ENCODE data around the gene PAFAH1B1. TPM values are rescaled to one million over a fixed set of nuclear protein-coding genes. Genes with fewer than 3 reads are reported as not detected.
"Not testable (repeated sequence)": the region's sequence is repeated elsewhere in the genome, so short reads cannot be mapped to it uniquely, and the experiment has no call there.

Gene PAFAH1B1
- total RNA-seq, 1 donor from 2014 or later: 115 TPM

- H3K27ac ChIP-seq (replicated peaks): no peak overlapping the region
- peaks cover 8% of the 10 kb centered on the region for H3K9me3 ChIP-seq (replicated peaks)
- no peaks in the 10 kb centered on the region for H3K4me1 ChIP-seq
- TF ChIP-seq CTCF (IDR thresholded peaks at IDR 0.05; ENCODE audit: borderline replicate concordance): no peak
- intact Hi-C loops (cut with micrococcal nuclease): no loop called here
- H3K36me3 ChIP-seq: no peaks in the 10 kb centered on the region
- no peak for DNase-seq
- H3K27me3 ChIP-seq (ENCODE audit: low read depth): no peaks in the 10 kb centered on the region
- H3K4me3 ChIP-seq: no peak overlapping the region
These were observed 29.9 kb upstream of the PAFAH1B1 start for GRCh38 chr17:2563543-2563942.

- Histone ChIP-seq H3K9me3 (replicated peaks) (peaks cover 8% of the 10 kb centered on the region), H3K27ac (replicated peaks) (no peak overlapping the region), H3K4me1 (no peaks in the 10 kb centered on the region), H3K36me3 (no peaks in the 10 kb centered on the region), H3K27me3 (ENCODE audit: low read depth) (no peaks in the 10 kb centered on the region), H3K4me3 (no peak overlapping the region)
- TF ChIP-seq CTCF (IDR thresholded peaks at IDR 0.05; ENCODE audit: borderline replicate concordance): no peak
- DNase-seq: no peak
- intact Hi-C loops (cut with micrococcal nuclease): no loop called here
These were observed 28.6 kb upstream of the PAFAH1B1 start for GRCh38 chr17:2564877-2565276.

- H3K4me3 ChIP-seq: no peak overlapping the region
- H3K27me3 ChIP-seq (ENCODE audit: low read depth): no peaks in the 10 kb centered on the region
- DNase-seq: no peak
- H3K27ac ChIP-seq (replicated peaks): no peak overlapping the region
- peaks cover 3% of the 10 kb centered on the region for H3K9me3 ChIP-seq (replicated peaks)
- no peaks in the 10 kb centered on the region for H3K36me3 ChIP-seq
- intact Hi-C loops (cut with micrococcal nuclease): no loop called here
- no peaks in the 10 kb centered on the region for H3K4me1 ChIP-seq
- no peak for TF ChIP-seq CTCF (IDR thresholded peaks at IDR 0.05; ENCODE audit: borderline replicate concordance)
These were observed 27.4 kb upstream of the PAFAH1B1 start for GRCh38 chr17:2566056-2566455.

GRCh38 chr17:2571523-2572303 is 21.7 kb upstream of the PAFAH1B1 start:
- Histone ChIP-seq H3K4me3 (no peak overlapping the region), H3K36me3 (no peaks in the 10 kb centered on the region)
- no peak for TF ChIP-seq CTCF (IDR thresholded peaks at IDR 0.05; ENCODE audit: borderline replicate concordance)

GRCh38 chr17:2572304-2572609 is 21.2 kb upstream of the PAFAH1B1 start:
- H3K4me1 ChIP-seq; H3K9me3 ChIP-seq (replicated peaks); intact Hi-C loops (cut with micrococcal nuclease); H3K4me3 ChIP-seq; H3K36me3 ChIP-seq; DNase-seq; H3K27ac ChIP-seq (replicated peaks); H3K27me3 ChIP-seq (ENCODE audit: low read depth): not testable (repeated sequence)

More at GRCh38 chr17:2571523-2572303, 21.7 kb upstream of the PAFAH1B1 start:
- intact Hi-C loops (cut with micrococcal nuclease): no loop called here
- Histone ChIP-seq H3K9me3 (replicated peaks) (no peaks in the 10 kb centered on the region), H3K4me1 (no peaks in the 10 kb centered on the region), H3K27ac (replicated peaks) (no peak overlapping the region), H3K27me3 (ENCODE audit: low read depth) (no peaks in the 10 kb centered on the region)
- DNase-seq: no peak

- intact Hi-C loops (cut with micrococcal nuclease): no loop called here
- H3K9me3 ChIP-seq (replicated peaks): no peaks in the 10 kb centered on the region
- no peaks in the 10 kb centered on the region for H3K4me1 ChIP-seq
- DNase-seq: no peak
- H3K27ac ChIP-seq (replicated peaks): no peak overlapping the region
- H3K27me3 ChIP-seq (ENCODE audit: low read depth): no peaks in the 10 kb centered on the region
- TF ChIP-seq CTCF (IDR thresholded peaks at IDR 0.05; ENCODE audit: borderline replicate concordance): no peak
- H3K36me3 ChIP-seq: no peaks in the 10 kb centered on the region
- H3K4me3 ChIP-seq: no peak overlapping the region
These were observed 13.3 kb upstream of the PAFAH1B1 start for GRCh38 chr17:2580151-2580550.

All from left ventricle myocardium inferior (tissue), 1 donor.